KBM-7 (cell line): ENCODE data around the gene TWNK.
"Not testable (repeated sequence)": the region's sequence is repeated elsewhere in the genome, so short reads cannot be mapped to it uniquely, and the experiment has no call there.

ENCODE experiments used
- DNase-seq: peaks from one replicate; pipeline ENCODE4 v3.0.0-alpha.2; 2015
- in situ Hi-C: fragments of 300-500 bp; cut with MboI; formaldehyde crosslinking; loops from 2 replicates; pipeline ENCODE4 v1.14.3; 2020; ENCODE audit warnings: low sequenced_read_pairs, low pct_unique_long_range_greater_than_20kb, mixed read lengths

TWNK gene

DNA sequence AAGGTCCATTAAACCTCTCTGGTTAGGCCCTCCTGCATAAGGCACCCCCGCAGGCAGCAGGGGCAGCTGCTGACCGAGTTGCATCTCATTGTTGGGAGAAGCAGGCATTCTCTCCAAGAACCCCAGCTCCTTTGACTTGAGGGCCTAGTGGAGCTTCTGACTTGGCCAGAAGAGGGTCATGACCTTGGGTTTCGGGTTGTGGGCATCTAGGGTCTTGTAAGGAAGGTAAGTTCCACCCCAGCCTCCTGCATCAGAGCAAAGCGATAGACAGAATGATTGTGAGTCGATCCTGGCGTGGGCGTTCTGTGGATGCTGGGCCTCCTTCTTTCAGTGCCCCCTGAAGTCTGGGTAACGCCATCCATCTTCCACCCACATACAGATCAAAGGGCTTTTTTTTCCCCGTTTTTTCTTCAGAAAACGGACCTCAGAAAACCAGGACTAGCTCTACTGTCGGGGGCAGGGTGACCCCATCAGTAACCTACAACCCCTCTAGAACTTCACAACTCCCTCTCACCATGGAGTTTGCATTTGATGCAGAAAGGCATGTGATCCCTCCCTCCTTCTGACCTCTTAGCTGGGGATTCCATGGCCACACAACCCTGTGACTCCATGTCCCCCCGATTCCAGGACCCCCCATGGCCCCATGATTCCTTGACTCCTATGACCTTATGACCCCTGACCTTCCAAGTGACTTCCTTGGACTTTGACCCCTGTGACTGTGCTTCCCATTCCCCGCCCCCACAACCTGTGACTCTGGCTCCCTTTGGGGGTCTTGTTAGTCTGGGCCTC lies 15.0 kb upstream of the TWNK start:
- no peak for DNase-seq
- in situ Hi-C loops = no loop called here

DNA sequence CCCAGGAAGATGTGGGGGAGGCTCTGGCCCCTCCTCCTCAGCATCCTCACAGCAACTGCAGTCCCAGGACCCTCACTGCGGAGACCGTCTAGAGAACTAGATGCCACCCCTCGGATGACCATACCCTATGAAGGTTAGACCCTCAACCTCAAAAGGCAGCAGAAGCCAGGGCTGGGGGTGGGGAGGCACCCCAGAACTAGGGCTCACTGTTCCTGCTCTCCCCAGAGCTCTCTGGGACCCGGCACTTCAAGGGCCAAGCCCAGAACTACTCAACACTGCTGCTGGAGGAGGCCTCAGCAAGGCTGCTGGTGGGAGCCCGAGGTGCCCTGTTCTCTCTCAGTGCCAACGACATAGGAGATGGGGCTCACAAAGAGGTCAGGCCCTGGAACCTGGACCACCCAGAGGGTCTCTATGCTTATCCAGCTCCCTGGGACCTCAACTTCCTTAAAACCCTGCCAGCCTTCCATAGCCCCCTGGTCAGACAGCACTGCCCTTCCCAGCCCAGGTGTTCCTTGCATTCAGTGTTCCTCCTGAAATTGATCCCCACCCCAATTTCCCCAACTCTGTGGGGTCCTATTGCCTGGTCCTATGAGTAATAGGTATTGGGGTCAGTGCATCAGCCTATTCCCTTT lies 14.3 kb upstream of the TWNK start:
- in situ Hi-C loops = no loop called here

DNA sequence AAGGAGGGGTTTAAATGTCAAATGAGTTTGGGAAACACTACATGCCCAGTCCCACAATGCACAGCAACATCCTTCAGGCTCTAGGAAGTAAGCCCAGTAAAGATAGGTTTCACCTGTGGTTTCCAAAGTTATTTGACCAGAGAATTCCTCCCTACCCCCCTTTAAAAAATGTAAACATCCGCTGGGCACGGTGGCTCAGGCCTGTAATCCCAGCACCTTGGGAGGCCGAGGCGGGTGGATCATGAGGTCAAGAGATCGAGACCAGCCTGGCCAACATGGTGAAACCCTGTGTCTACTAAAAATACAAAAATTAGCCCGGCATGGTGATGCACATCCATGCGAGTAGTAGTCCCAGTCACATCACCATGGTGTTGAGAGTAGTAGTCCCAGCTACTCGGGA lies 11.9 kb upstream of the TWNK start:
- DNase-seq, in situ Hi-C loops: not testable (repeated sequence)

More for the DNA sequence above, 14.3 kb upstream of the TWNK start:
- DNase-seq = no peak

DNA sequence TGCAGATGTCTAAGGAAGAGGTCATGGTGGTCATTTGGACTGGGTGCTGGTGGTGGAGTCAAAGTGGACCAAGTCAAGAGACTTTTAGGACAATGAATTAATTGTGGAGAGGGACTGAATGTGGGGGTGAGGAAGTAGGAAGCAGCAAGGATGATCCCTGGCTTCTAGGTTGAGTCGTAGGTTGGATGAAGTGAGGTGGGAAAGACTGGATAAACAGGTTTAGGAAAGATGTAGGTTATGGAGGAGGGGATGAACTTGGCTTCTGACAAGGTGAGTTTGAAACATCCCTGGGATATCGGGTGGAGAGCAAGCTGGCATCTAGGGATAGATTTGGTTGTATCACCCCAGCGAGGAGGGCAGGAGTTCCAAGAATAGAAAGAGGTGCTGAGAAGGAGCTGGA lies 10.4 kb upstream of the TWNK start:
- in situ Hi-C loops = no loop called here
- no peak for DNase-seq

DNA sequence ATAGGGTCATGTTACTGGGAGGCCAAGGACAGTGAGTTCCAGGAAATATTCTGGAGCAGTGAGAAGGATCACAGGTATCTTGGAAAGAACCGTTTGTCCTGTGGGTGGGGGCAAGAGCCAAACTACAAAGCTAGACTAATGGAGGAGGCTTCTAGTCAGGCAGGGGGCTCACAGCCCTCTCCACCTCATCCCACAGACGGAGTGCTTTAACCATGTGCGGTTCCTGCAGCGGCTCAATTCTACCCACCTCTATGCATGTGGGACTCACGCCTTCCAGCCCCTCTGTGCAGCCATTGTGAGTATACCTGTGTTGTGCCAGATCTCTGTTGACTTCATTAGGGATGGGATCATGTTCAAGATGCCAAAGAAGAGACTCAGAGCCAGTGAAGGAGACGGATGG lies 9.9 kb upstream of the TWNK start:
- in situ Hi-C loops = no loop called here
- DNase-seq = no peak

DNA sequence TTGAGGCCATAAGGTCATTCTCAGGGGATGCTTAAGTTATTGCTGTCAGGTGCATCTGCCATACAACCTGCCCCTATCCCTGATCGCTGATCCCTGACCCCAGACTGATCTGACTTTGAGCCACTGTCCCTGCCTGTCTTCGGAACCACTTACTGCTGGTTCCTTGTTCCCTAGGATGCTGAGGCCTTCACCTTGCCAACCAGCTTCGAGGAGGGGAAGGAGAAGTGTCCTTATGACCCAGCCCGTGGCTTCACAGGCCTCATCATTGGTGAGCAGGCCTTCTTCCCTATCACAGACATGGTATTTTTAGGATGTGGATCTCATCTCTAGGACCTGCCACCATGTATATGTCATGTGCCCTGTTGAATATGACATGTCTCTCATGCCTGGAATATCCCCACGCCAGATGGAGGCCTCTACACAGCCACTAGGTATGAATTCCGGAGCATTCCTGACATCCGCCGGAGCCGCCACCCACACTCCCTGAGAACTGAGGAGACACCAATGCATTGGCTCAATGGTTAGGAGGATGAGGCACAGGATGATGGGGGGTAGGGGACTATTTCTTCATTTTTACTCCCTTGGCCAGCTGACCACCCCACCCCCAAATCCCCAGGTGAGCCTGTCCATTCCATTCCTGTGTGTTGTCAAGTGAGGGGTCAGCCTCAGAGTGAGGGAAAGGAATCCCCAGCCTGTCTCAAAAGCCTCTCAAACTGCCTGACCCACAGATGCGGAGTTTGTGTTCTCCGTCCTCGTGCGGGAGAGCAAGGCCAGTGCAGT lies 9.0 kb upstream of the TWNK start:
- DNase-seq = no peak
- in situ Hi-C loops = no loop called here

DNA sequence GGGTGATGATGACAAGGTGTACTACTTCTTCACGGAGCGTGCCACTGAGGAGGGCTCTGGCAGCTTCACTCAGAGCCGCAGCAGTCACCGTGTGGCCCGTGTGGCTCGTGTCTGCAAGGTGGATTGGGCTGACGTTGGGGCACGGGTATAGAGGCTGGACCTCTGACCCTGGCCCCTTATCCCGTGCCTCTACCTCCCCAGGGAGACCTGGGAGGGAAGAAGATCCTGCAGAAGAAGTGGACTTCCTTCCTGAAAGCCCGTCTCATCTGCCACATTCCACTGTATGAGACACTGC lies 8.5 kb upstream of the TWNK start:
- DNase-seq = no peak
- in situ Hi-C loops = no loop called here

DNA sequence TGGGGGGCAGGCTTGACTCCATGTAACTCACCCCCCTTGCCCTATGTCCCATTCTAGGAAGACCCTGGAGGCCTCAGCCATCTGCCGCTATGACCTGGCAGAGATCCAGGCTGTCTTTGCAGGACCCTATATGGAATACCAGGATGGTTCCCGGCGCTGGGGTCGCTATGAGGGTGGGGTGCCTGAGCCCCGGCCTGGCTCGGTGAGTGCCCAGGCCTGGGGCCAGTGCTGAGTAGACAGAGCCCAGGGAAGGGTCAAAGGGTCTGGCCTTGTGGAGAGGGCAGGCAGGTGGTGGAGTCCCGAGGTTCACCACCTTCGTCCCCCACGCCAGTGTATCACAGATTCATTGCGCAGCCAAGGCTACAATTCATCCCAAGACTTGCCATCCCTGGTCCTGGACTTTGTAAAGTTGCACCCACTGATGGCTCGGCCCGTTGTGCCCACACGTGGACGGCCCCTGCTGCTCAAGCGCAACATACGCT lies 7.5 kb upstream of the TWNK start:
- DNase-seq = no peak

DNA sequence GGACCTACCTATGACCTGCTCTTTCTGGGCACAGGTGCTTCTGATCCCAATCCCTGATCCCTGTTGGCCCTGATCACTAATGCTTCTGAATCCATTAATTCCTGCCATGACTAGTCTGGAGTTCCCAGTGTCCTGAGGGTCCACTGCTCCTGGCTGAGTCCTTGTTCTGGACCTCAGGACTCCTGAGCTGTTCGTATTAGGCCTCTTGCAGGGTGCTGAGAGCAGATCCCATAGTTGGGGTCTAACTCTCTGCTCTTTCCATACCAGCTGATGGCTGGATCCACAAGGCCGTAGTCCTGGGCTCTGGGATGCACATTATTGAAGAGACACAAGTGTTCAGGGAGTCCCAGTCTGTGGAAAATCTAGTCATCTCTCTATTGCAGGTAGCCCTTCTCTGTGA lies 7.0 kb upstream of the TWNK start:
- DNase-seq = no peak
- in situ Hi-C loops = no loop called here

More for the DNA sequence above, 7.5 kb upstream of the TWNK start:
- in situ Hi-C loops = no loop called here

DNA sequence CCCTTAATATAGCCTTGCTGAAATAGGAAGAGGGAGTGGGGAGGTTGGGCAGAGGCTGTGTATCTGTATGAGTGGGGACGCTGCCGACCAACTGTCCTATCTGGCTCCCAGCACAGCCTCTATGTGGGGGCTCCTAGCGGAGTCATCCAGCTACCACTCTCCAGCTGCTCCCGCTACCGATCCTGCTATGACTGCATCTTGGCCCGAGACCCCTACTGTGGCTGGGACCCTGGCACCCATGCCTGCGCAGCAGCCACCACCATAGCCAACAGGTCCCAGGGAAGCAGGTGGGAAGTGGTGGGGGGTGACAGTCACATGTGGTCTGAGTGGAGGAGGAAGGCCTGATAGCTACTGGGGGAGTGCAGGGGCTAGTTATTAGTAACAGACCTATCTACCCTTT lies 6.6 kb upstream of the TWNK start:
- DNase-seq = no peak
- in situ Hi-C loops = no loop called here

DNA sequence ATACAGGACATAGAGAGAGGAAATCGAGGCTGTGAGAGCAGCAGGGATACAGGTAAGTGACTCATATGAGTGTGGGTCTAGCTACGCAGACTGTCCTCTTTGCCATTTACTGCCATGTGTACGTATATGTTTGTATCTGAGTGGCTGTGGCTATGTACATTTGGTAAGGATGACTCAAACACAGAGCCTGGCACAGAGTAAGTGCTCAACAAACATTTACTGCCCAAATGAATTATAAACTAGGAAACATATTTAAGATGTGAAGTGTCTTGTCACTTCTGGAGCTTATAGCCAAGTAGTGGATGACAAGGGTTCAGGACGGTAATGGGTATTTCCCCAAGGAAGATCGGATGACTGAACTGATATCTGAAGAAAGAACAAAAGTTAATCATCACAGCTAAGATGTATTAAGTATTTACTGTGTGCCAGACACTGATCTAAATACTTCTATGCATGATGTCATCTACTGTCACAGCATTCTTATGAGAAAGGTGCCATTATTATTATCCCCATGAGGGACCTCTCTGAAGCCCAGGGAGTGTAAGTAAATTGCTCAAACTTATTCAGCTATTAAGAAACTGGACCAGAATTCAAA lies 6.1 kb upstream of the TWNK start:
- in situ Hi-C loops = no loop called here
- DNase-seq = no peak

DNA sequence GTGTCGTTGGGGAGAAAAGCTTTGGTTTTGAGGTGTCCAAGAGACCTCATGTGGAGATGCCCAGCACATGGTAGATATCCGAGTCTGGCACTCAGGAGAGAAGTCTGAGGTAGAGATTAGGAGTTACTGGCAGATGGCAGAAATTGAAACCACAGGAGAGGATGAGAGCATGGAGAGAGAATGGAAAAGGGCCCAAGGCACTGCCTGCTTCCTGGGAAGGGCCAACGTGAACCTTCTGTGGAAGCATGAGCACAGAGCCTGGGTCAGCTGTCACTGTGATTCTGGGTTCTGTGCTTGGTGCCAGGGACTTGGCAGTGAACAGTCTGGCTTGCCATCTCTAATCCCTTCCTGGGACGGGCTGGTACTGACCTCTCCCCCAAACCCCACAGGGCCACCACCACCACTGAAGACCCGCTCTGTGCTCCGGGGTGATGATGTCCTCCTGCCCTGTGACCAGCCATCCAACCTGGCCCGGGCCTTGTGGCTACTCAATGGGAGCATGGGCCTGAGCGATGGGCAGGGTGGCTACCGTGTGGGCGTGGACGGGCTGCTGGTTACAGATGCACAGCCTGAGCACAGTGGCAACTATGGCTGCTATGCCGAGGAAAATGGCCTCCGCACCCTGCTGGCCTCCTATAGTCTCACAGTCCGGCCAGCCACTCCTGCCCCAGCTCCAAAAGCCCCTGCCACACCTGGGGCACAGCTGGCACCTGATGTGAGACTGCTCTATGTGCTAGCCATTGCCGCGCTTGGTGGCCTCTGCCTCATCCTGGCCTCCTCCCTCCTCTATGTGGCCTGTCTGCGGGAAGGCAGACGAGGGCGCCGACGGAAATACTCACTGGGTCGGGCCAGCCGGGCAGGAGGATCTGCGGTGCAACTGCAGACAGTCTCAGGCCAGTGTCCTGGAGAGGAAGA lies 4.2 kb upstream of the TWNK start:
- in situ Hi-C loops = no loop called here
- no peak for DNase-seq

DNA sequence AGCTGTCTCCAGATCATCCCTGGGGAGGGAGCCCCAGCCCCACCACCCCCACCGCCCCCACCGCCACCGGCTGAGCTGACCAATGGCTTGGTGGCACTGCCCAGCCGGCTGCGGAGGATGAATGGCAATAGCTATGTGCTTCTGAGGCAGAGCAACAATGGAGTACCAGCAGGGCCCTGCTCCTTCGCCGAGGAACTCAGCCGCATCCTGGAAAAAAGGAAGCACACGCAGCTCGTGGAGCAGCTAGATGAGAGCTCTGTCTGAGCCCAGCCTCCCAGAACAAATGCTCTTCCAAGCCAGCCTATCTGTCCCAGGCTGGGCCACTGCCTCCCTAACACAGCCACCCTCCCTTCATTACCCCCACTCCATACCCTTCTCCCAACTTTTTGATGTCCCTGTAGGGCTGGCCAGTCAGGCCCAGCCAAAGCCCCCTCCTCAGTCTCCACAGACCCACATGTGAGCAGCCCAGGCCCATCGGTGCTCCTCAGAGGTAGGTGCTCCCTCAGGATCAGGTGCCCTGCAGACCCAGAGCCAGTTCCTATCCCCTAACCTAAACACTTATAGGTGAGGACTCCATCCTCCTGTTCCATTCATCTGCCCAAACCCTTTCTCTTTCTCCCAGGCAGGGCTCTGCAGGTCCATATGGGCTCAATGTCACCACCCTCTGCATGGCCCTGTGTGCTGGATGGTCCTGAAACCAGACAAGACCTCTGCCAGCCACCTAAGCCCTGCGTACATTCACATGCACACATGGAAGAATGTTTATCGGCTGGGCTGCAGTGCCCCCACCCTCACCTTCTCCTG lies 3.3 kb upstream of the TWNK start:
- in situ Hi-C loops = no loop called here
- no peak for DNase-seq

DNA sequence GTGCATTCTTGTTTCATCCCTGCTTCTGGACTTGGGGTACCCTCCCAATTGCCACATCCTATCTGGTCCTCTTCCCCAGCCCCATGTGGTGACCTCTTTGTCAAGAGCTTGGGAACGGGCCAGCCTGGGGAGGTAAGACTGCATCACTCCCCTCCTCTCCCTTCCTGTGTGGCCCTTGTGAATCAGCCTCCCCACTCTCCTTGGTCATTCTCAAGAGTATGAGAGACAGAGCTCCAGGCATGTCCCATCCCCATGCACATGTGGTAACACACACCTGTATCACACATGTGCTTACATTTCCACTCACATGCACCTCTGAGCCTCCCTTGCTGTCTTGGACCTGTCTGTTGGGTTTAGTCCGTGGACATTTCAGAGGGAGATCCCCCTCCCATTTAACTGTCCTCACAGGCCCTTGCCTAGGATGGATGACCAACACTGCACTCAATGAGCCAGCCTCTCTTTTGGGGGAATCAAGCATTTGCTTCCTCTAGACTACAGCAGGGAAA lies 2.6 kb upstream of the TWNK start:
- in situ Hi-C loops = no loop called here
- no peak for DNase-seq

DNA sequence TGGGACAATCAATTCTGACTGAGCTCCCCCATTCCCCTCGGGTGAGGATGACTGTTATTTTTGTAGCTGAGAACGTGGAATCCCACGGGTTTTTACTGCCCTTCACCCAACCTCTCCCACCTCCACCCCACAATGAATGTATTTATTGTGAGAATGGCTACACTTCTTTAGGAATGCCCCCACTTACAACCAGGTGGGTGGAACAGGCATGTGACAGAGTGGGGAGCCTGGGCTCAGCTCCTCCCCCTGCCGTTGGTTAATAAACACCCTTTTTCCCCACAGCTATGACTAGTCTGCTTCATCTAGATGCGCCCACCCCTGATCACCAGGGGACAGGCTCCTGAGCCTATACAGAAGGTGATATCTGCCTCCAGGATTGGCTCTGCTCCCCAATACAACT lies 2.0 kb upstream of the TWNK start:
- DNase-seq = no peak
- in situ Hi-C loops = no loop called here

DNA sequence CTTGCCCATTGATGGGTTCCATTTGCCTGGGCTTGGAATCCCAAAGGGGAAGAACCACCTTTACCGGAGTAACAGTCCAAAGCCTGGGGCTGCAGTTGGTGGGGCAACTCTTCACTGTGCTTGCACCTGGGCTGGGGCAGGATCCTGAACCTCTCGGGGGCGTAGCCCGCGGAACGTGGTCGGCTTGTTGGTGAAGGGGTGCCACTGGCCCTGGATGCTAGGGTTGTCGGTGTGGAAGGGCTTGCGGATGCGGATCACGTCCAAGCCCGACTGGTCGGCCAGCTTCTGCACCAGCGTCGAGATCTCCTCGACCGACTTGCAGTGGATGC lies 756 bp upstream of the TWNK start:
- in situ Hi-C loops = no loop called here
- no peak for DNase-seq

DNA sequence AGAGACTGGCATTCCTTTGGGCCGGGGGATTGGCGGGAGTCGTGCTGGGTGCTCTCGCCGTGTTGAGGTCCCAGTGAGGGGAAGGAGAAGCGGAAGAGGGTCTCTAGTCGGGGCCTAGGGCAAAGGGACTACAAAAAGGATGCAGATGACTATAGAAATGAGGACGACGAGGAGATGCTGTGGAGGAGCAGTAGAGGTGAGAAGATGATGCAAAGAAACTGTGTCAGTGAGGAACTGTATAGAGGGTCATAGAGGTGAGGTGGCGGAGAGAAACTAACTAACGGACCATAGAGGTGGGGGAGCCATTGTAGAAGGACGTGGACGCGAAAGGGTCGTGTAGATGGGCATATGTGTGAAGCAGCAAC lies 324 bp downstream of the TWNK start:
- in situ Hi-C loops = no loop called here

DNA sequence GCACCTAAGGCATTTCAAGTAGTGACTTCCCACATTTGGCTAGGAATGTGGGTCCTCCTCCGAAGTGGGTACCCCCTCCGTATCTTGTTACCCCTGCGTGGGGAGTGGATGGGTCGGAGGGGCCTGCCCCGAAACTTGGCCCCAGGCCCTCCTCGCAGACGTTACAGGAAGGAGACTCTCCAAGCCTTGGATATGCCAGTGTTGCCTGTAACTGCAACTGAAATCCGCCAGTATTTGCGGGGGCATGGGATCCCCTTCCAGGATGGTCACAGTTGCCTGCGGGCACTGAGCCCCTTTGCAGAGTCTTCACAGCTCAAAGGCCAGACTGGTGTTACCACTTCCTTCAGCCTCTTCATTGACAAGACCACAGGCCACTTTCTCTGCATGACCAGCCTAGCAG lies 823 bp downstream of the TWNK start:
- no peak for DNase-seq

More for the DNA sequence above, 324 bp downstream of the TWNK start:
- DNase-seq = no peak

More for the DNA sequence above, 823 bp downstream of the TWNK start:
- in situ Hi-C loops = no loop called here
